Measurements from ENCODE around the gene OR2A7.

DNA sequence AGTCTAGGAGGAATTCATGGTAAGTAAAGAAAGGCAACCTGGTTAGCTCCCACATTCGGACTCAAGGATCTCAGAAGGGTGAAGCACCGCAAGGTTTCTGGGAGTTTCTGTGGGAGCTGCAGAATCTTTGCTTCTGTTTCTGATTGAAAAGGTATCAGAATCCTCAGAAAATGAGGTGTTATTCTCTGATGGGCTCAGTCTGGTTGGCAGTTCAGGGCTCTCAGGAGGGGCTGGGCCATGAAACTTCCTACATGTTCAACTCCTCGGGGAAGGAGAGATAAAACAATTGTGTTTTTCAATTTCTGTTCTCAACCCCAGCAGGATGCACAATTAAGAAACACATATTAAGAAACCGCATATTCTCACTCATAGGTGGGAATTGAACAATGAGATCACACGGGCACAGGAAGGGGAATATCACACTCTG lies 9.1 kb downstream of the OR2A7 start:
- TF ChIP-seq, protein P1, sequence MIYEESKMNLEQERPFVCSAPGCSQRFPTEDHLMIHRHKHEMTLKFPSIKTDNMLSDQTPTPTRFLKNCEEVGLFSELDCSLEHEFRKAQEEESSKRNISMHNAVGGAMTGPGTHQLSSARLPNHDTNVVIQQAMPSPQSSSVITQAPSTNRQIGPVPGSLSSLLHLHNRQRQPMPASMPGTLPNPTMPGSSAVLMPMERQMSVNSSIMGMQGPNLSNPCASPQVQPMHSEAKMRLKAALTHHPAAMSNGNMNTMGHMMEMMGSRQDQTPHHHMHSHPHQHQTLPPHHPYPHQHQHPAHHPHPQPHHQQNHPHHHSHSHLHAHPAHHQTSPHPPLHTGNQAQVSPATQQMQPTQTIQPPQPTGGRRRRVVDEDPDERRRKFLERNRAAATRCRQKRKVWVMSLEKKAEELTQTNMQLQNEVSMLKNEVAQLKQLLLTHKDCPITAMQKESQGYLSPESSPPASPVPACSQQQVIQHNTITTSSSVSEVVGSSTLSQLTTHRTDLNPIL (CRISPR knock-in tag; IDR thresholded peaks at IDR 0.05) = no peak
- TF ChIP-seq, protein P2, sequence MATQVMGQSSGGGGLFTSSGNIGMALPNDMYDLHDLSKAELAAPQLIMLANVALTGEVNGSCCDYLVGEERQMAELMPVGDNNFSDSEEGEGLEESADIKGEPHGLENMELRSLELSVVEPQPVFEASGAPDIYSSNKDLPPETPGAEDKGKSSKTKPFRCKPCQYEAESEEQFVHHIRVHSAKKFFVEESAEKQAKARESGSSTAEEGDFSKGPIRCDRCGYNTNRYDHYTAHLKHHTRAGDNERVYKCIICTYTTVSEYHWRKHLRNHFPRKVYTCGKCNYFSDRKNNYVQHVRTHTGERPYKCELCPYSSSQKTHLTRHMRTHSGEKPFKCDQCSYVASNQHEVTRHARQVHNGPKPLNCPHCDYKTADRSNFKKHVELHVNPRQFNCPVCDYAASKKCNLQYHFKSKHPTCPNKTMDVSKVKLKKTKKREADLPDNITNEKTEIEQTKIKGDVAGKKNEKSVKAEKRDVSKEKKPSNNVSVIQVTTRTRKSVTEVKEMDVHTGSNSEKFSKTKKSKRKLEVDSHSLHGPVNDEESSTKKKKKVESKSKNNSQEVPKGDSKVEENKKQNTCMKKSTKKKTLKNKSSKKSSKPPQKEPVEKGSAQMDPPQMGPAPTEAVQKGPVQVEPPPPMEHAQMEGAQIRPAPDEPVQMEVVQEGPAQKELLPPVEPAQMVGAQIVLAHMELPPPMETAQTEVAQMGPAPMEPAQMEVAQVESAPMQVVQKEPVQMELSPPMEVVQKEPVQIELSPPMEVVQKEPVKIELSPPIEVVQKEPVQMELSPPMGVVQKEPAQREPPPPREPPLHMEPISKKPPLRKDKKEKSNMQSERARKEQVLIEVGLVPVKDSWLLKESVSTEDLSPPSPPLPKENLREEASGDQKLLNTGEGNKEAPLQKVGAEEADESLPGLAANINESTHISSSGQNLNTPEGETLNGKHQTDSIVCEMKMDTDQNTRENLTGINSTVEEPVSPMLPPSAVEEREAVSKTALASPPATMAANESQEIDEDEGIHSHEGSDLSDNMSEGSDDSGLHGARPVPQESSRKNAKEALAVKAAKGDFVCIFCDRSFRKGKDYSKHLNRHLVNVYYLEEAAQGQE (IDR thresholded peaks at IDR 0.05; ENCODE audit: borderline replicate concordance) = no peak
- TF ChIP-seq, protein P2 (CRISPR knock-in tag; IDR thresholded peaks at IDR 0.05; ENCODE audit: low read depth) = no peak
- TF ChIP-seq, protein P3, sequence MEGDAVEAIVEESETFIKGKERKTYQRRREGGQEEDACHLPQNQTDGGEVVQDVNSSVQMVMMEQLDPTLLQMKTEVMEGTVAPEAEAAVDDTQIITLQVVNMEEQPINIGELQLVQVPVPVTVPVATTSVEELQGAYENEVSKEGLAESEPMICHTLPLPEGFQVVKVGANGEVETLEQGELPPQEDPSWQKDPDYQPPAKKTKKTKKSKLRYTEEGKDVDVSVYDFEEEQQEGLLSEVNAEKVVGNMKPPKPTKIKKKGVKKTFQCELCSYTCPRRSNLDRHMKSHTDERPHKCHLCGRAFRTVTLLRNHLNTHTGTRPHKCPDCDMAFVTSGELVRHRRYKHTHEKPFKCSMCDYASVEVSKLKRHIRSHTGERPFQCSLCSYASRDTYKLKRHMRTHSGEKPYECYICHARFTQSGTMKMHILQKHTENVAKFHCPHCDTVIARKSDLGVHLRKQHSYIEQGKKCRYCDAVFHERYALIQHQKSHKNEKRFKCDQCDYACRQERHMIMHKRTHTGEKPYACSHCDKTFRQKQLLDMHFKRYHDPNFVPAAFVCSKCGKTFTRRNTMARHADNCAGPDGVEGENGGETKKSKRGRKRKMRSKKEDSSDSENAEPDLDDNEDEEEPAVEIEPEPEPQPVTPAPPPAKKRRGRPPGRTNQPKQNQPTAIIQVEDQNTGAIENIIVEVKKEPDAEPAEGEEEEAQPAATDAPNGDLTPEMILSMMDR (IDR thresholded peaks at IDR 0.05 in 2 of 3, conservative IDR thresholded peaks at IDR 0.05 in 1 of 3; ENCODE audit: insufficient read depth in 2 of 3, low read depth in 1 of 3, low read length in 3 of 3) = no peak
- TF ChIP-seq, protein P4, sequence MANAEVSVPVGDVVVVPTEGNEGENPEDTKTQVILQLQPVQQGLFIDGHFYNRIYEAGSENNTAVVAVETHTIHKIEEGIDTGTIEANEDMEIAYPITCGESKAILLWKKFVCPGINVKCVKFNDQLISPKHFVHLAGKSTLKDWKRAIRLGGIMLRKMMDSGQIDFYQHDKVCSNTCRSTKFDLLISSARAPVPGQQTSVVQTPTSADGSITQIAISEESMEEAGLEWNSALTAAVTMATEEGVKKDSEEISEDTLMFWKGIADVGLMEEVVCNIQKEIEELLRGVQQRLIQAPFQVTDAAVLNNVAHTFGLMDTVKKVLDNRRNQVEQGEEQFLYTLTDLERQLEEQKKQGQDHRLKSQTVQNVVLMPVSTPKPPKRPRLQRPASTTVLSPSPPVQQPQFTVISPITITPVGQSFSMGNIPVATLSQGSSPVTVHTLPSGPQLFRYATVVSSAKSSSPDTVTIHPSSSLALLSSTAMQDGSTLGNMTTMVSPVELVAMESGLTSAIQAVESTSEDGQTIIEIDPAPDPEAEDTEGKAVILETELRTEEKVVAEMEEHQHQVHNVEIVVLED (CRISPR knock-in tag; IDR thresholded peaks at IDR 0.05) = no peak
- TF ChIP-seq EP300 (IDR thresholded peaks at IDR 0.05; ENCODE audit: low read length) (no peak), ERF (CRISPR knock-in tag; IDR thresholded peaks at IDR 0.05) (no peak), HDAC6 (IDR thresholded peaks at IDR 0.05; ENCODE audit: low read depth, low read length) (no peak), NFYB (IDR thresholded peaks at IDR 0.05; ENCODE audit: extremely low read depth, insufficient read length) (no peak), POLR2G (IDR thresholded peaks at IDR 0.05; ENCODE audit: low read depth, low read length) (no peak), ESRRA (IDR thresholded peaks at IDR 0.05; ENCODE audit: borderline replicate concordance, low read depth) (no peak), TAF1 (IDR thresholded peaks at IDR 0.05; ENCODE audit: control insufficient read depth, extremely low read depth, insufficient read depth, low read length, severe bottlenecking) (no peak)
